K562 (cell line): ENCODE measurements around the gene PRKAG2.

ENCODE experiments used
- EHMT2 ChIP-seq: fragments of 450-650 bp; IDR thresholded peaks from 2 replicates; pipeline ENCODE4 v1.6.1; 2018; ENCODE audit warnings: antibody characterized with exemption
- NR2C2 ChIP-seq, 2 experiments: fragments of 200-800 bp in 1 of 2; sonication (Bioruptor generic) in 1 of 2; sonication (generic) in 1 of 2; formaldehyde crosslinking in 1 of 2; IDR thresholded peaks; 2 replicates each; pipeline versions ENCODE4 v1.6.1 to v1.8.0; 2016 to 2022; ENCODE audit warnings: mild to moderate bottlenecking in 1 of 2, missing compliant biosample characterization in 1 of 2, missing genetic modification characterization in 1 of 2, missing genetic modification reagents in 1 of 2
- POLR2A ChIP-seq: fragments of 450-650 bp; conservative IDR thresholded peaks from 2 replicates; pipeline ENCODE4 v1.6.1; 2016
- TCF7 ChIP-seq: sonication (generic); IDR thresholded peaks from 2 replicates; pipeline ENCODE4 v1.6.1; 2016; ENCODE audit warnings: antibody characterized with exemption, borderline replicate concordance
- ZNF282 ChIP-seq: sonication (generic); formaldehyde crosslinking; IDR thresholded peaks from 2 replicates; pipeline ENCODE4 v1.8.1; 2023; ENCODE audit warnings: missing genetic modification reagents
- TF ChIP-seq, protein P1 (sequence below), 2 experiments: fragments of 450-650 bp in 1 of 2; sonication (generic) in 1 of 2; formaldehyde crosslinking; conservative IDR thresholded peaks; 2 replicates each; pipeline versions ENCODE4 v1.4.0 to v1.8.1; 2020 to 2022; ENCODE audit warnings: mild to moderate bottlenecking in 1 of 2, missing genetic modification reagents in 1 of 2
- TF ChIP-seq, protein P2 (sequence below), 3 experiments: fragments of 200-800 bp in 1 of 3; sonication (Bioruptor generic) in 1 of 3; sonication (generic) in 1 of 3; formaldehyde crosslinking in 1 of 3; IDR thresholded peaks; 2 replicates each; pipeline versions ENCODE4 v1.6.1 to v1.8.0; 2016 to 2022; ENCODE audit warnings: mild to moderate bottlenecking in 2 of 3, missing compliant biosample characterization in 2 of 3, missing genetic modification characterization in 2 of 3, missing genetic modification reagents in 1 of 3

DNA sequence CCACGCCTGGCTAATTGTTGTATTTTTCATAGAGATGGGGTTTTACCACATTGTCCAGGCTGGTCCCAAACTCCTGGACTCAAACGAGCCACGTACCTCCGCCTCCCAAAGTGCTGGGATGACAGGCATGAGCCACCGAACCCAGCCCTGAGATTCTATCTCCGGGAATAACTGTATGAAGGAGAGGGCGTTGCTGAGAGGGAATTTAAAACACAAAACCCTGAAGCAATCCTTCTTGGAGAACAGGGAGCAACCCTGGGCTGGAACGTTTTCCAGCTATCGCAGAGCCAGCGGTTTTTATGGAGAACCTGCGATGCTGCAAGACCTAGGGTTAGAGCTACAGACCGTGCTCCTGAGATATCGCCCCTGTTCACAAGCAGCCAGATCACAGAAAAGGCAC is 144.6 kb downstream of the PRKAG2 start:
- TF ChIP-seq TCF7, result no peak
- no peak for TF ChIP-seq NR2C2 (CRISPR knock-in tag; IDR thresholded peaks at IDR 0.05)
- no peak for TF ChIP-seq NR2C2 (tag; IDR thresholded peaks at IDR 0.05)
- TF ChIP-seq ZNF282 (CRISPR knock-in tag), result no peak
- TF ChIP-seq, protein P1, sequence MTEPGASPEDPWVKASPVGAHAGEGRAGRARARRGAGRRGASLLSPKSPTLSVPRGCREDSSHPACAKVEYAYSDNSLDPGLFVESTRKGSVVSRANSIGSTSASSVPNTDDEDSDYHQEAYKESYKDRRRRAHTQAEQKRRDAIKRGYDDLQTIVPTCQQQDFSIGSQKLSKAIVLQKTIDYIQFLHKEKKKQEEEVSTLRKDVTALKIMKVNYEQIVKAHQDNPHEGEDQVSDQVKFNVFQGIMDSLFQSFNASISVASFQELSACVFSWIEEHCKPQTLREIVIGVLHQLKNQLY (CRISPR knock-in tag; conservative IDR thresholded peaks at IDR 0.05), result no peak
- no peak for TF ChIP-seq EHMT2
- TF ChIP-seq POLR2A, result no peak
- TF ChIP-seq, protein P2, sequence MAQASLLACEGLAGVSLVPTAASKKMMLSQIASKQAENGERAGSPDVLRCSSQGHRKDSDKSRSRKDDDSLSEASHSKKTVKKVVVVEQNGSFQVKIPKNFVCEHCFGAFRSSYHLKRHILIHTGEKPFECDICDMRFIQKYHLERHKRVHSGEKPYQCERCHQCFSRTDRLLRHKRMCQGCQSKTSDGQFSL (CRISPR knock-in tag; IDR thresholded peaks at IDR 0.05), result no peak
- TF ChIP-seq, protein P2 (tag; IDR thresholded peaks at IDR 0.05), result no peak
